Measurements from ENCODE around the gene WDR13. TPM values are rescaled to one million over a fixed set of nuclear protein-coding genes. Genes with fewer than 3 reads are reported as not detected.

The WDR13 gene
- total RNA-seq (2022; extraction: Qiagen RNA extraction) = 56.5 to 88.9 TPM (median 81.1 TPM) in 5 replicates

DNA sequence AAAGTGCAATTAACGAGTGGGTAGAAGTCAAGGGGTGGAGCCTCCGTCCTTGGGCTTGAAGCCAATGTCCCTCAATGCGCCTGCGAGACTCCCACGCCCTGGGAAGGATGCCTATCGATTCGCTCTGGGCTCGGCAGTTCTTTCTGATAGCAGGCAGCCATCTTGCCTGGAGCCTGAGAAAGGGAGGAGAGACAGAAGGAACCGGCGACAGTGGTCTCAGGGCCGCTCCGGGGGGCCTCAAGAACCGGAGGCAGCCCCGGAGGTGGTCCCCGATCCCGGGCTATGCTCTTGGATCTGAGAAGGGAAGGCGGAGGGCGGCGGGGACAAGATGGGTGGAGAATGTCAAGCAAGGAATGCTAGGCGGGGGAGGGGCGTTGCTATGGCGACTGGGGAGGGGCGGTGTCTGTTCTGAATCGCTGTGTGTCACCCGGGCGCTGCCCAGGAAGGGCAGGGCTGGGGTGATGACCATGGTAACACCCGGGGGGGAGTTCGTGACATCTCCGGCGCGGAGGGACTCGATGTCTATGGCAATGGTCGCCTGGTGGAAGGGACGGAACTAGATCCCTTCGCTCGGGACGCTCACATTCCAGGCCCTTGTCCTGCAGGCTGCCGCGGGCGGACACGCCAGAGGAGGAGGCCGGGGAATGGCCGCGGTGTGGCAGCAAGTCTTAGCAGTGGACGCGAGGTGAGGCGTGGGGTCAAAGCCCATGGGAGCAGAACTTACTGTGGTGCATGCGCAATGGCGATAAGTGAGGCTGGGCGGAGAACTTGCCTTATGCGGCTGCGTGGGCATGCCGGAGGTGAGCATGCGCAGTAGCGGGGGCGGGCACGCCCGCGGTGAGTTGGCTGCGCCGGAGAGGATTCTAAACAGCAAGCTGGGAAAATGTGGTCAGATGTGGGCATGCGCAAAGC lies at the start of gene WDR13:
TSS of gene WDR13 (plus strand) at position 140 of the 912 bp plus-strand sequence. CDS start at position 645, 505 bp downstream.

DNA sequence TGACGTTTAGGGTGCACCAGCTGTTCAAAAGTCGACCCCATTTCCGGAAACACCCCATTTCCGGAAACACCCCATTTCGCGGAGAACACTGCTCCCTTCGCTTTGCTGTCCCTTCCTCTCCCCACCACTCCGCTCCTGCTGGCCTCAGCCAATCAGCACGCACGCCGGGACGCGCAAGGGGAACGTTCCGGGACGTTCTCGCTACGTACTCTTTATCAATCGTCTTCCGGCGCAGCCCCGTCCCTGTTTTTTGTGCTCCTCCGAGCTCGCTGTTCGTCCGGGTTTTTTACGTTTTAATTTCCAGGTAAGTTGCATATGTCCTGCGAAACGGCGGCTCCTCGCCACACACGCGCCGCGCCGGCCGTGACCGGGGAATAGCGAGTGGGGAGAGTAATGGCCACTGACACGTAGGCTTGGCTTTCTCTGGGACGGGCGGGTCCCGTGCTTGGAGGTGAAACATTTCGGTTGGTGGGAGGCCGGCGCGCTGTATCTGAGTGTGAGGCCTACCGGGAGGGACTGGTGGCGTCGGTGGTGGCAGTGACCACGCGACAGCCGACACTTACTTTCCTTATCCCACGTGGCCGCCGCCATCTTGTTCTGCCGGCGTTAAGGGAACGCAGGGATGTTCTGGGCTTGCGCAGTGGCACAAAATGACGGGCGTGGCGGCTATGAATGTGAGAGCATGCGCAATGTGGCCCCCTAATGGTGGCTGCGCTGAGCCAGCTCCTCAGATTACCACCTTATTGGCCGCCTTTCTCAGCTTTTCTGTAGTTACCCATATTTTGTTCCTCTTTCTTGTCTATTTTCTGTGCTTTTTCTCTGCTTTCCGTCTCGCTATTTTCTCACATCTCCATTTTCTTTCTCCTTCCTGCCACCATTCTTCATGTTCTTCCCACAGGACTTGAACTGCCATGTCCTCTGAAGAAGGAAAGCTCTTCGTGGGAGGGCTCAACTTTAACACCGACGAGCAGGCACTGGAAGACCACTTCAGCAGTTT lies 22.7 kb upstream of the WDR13 start, which contains the start of gene RBM3:
TSS of gene RBM3 (plus strand) at position 215 of the 997 bp plus-strand sequence. CDS start at position 912, 697 bp downstream.

Other genes starting within 250 kb of the WDR13 start
- not detected in 5 replicates for gene SSX3, start 240.8 kb upstream of the WDR13 start, total RNA-seq (2022; extraction: Qiagen RNA extraction)
- not detected in 5 replicates for gene SSX4, start 214.0 kb upstream of the WDR13 start, total RNA-seq (2022; extraction: Qiagen RNA extraction)
- not detected in 5 replicates for gene SSX4B, start 185.5 kb upstream of the WDR13 start, total RNA-seq (2022; extraction: Qiagen RNA extraction)
- 0.12 to 0.34 TPM (median 0.23 TPM) in 5 replicates for gene SLC38A5, start 127.2 kb upstream of the WDR13 start, total RNA-seq (2022; extraction: Qiagen RNA extraction)
- 67.6 to 76.7 TPM (median 71.1 TPM) in 5 replicates for gene FTSJ1, start 121.3 kb upstream of the WDR13 start, total RNA-seq (2022; extraction: Qiagen RNA extraction)
- 15.4 to 18.8 TPM (median 17.6 TPM) in 5 replicates for gene PORCN, start 88.5 kb upstream of the WDR13 start, total RNA-seq (2022; extraction: Qiagen RNA extraction)
- 113 to 155 TPM (median 148 TPM) in 5 replicates for gene EBP, start 75.7 kb upstream of the WDR13 start, total RNA-seq (2022; extraction: Qiagen RNA extraction)
- gene TBC1D25, start 57.8 kb upstream of the WDR13 start, total RNA-seq (2022; extraction: Qiagen RNA extraction) = 9.5 to 12.7 TPM (median 11.8 TPM) in 5 replicates
- 297 to 439 TPM (median 349 TPM) in 5 replicates for gene RBM3, start 23.0 kb upstream of the WDR13 start, total RNA-seq (2022; extraction: Qiagen RNA extraction)
- 0.21 to 0.36 TPM (median 0.25 TPM) in 5 replicates for gene WAS, start 86.3 kb downstream of the WDR13 start, total RNA-seq (2022; extraction: Qiagen RNA extraction)
- 18.9 to 22.9 TPM (median 22.2 TPM) in 5 replicates for gene SUV39H1, start 99.2 kb downstream of the WDR13 start, total RNA-seq (2022; extraction: Qiagen RNA extraction)
- not detected in 5 replicates for gene GLOD5, start 164.3 kb downstream of the WDR13 start, total RNA-seq (2022; extraction: Qiagen RNA extraction)
- not detected in 5 replicates for gene GATA1, start 189.1 kb downstream of the WDR13 start, total RNA-seq (2022; extraction: Qiagen RNA extraction)
- 23.3 to 33.1 TPM (median 28.3 TPM) in 5 replicates for gene HDAC6, start 204.6 kb downstream of the WDR13 start, total RNA-seq (2022; extraction: Qiagen RNA extraction)
- 0.09 to 0.18 TPM (median 0.12 TPM) in 4 of 5 replicates, not detected in the other for gene ERAS, start 229.0 kb downstream of the WDR13 start, total RNA-seq (2022; extraction: Qiagen RNA extraction)
- gene PCSK1N, start 238.1 kb downstream of the WDR13 start, total RNA-seq (2022; extraction: Qiagen RNA extraction) = 17.4 to 54.0 TPM (median 47.3 TPM) in 5 replicates

Measured in A549 treated with CORT108297 at 1 μM for 4 hours (cell line).